Spinal cord (tissue), 10 donors: ENCODE measurements around the gene BAG3. TPM values are rescaled to one million over a fixed set of nuclear protein-coding genes. Genes with fewer than 3 reads are reported as not detected.

Experiments used
- DNase-seq, 6 donors: peaks; one replicate each; pipeline versions ENCODE4 v3.0.0 to v3.0.0-alpha.2; 2013 to 2015; ENCODE audit warnings: low spot score in 6 of 6, low read depth in 4 of 6
- H3K27ac ChIP-seq: one replicate; pipeline ENCODE4 v1.5.1; 2013; ENCODE audit warnings: low read depth, low read length, control low read depth
- H3K27me3 ChIP-seq: one replicate; pipeline ENCODE4 v1.6.1; 2013; ENCODE audit warnings: low read length; ENCODE audit not compliant: control insufficient read depth, insufficient read depth
- H3K36me3 ChIP-seq: one replicate; pipeline ENCODE4 v1.6.1; 2013; ENCODE audit warnings: low read length; ENCODE audit not compliant: control insufficient read depth, insufficient read depth
- H3K4me1 ChIP-seq: one replicate; pipeline ENCODE4 v1.6.1; 2013; ENCODE audit warnings: low read length; ENCODE audit not compliant: control insufficient read depth, insufficient read depth
- H3K4me3 ChIP-seq: one replicate; pipeline ENCODE4 v1.5.1; 2013; ENCODE audit warnings: low read depth, low read length, control low read depth
- H3K9me3 ChIP-seq: one replicate; pipeline ENCODE4 v1.6.1; 2013; ENCODE audit warnings: low read length; ENCODE audit not compliant: control insufficient read depth, insufficient read depth
- WGBS: methylation state at CpG from one replicate; pipeline ENCODE4 v1.1.5; 2013; ENCODE audit warnings: missing lambda C conversion rate; ENCODE audit not compliant: insufficient coverage; 5-methylcytosine and 5-hydroxymethylcytosine counted together
- polyA plus RNA-seq, 2 donors: library from polyadenylated mRNA; unstranded; fragments of 120-200 nt; gene quantifications; one replicate each; pipeline ENCODE4 v1.2.1, GENCODE V29; 2013; ENCODE audit not compliant: insufficient read length in 2 of 2
- total RNA-seq, 2 donors: library from RNA; depleted of rRNA in 1 of 2; stranded (reverse); fragments of 120-200 nt in 1 of 2; fragments of >200 nt in 1 of 2; gene quantifications; one replicate each; pipeline versions ENCODE4 v1.2.3 to v1.2.4, GENCODE V29; 2013 to 2014
- donor health status: healthy.

Gene BAG3
- total and polyA plus RNA-seq, 4 donors = 7.9 to 23.3 (median 15.4) TPM

DNA sequence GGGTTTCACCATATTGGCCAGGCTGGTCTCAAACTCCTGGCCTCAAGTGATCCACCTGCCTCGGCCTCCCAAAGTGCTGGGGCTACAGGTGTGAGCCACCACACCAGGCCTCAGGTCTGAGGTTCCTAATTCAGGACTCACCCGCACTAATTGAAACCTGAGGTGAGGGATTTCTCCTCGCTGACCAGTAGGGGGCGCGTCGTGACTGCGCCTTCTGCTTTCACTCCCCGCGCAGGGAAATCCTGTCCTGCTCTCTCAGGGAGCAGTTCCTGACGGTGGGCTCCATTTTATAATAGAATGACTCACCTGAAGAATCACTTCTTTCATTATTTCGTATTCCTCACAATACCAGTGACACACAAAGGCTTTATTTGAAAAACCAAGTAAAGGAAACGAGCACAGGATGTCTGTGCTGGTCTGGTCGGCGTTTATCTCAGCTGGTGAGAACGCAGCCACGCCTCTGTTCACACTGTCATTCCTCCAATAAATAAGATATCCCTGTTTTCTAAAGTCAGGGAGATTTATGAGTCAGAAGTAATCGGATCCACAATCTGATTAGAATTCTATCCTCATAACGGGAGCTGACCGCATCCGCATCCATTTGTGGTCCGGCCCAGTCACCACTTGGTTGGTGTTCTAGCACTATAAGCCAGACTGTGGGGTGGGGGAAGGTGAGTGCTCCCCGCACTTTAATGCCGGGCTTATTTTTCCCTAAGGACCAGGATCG lies 35.4 kb downstream of the BAG3 start:
- peak overlapping the region; percentile 30 for H3K4me3 ChIP-seq
- H3K36me3 ChIP-seq = no peaks in the 10 kb centered on the region
- peak; percentile 62 to 95 (median 72) for DNase-seq
- peak overlapping the region; percentile 44 for H3K27ac ChIP-seq
- no peaks in the 10 kb centered on the region for H3K27me3 ChIP-seq
- WGBS = 2% methylated on average over 12 of the region's 24 CpGs
- peaks cover 9% of the 10 kb centered on the region for H3K4me1 ChIP-seq
- no peaks in the 10 kb centered on the region for H3K9me3 ChIP-seq

GRCh38 chr10:119687192-119688032 lies 36.2 kb downstream of the BAG3 start:
- Histone ChIP-seq H3K27ac (peak overlapping the region; percentile 44), H3K4me3 (peak overlapping the region; percentile 30), H3K27me3 (no peaks in the 10 kb centered on the region), H3K9me3 (no peaks in the 10 kb centered on the region), H3K36me3 (no peaks in the 10 kb centered on the region), H3K4me1 (peaks cover 9% of the 10 kb centered on the region)
- WGBS = 37% methylated on average over 3 of the region's 10 CpGs
- DNase-seq = peak in 3 of 6 donors; percentile 38 to 70 (median 65)

GRCh38 chr10:119688033-119688508 lies 36.9 kb downstream of the BAG3 start:
- Histone ChIP-seq H3K9me3 (no peaks in the 10 kb centered on the region), H3K4me1 (peaks cover 9% of the 10 kb centered on the region), H3K27me3 (no peaks in the 10 kb centered on the region), H3K27ac (no peak overlapping the region), H3K36me3 (no peaks in the 10 kb centered on the region), H3K4me3 (no peak overlapping the region)
- WGBS = 85% methylated on average over 4 of the region's 4 CpGs
- no peak for DNase-seq

GRCh38 chr10:119689016-119689580 lies 37.9 kb downstream of the BAG3 start:
- H3K36me3 ChIP-seq = no peaks in the 10 kb centered on the region
- H3K4me1 ChIP-seq = peaks cover 18% of the 10 kb centered on the region
- no peaks in the 10 kb centered on the region for H3K27me3 ChIP-seq
- H3K27ac ChIP-seq = no peak overlapping the region
- no peaks in the 10 kb centered on the region for H3K9me3 ChIP-seq
- H3K4me3 ChIP-seq = no peak overlapping the region
- 71% methylated on average over 2 of the region's 6 CpGs for WGBS
- no peak for DNase-seq

- Histone ChIP-seq H3K4me3 (no peak overlapping the region), H3K9me3 (no peaks in the 10 kb centered on the region), H3K27ac (no peak overlapping the region), H3K36me3 (no peaks in the 10 kb centered on the region), H3K27me3 (no peaks in the 10 kb centered on the region), H3K4me1 (peaks cover 18% of the 10 kb centered on the region)
- DNase-seq = no peak
- 100% methylated on average over 2 of the region's 3 CpGs for WGBS
Observed at GRCh38 chr10:119691726-119692125, 40.5 kb downstream of the BAG3 start.

DNA sequence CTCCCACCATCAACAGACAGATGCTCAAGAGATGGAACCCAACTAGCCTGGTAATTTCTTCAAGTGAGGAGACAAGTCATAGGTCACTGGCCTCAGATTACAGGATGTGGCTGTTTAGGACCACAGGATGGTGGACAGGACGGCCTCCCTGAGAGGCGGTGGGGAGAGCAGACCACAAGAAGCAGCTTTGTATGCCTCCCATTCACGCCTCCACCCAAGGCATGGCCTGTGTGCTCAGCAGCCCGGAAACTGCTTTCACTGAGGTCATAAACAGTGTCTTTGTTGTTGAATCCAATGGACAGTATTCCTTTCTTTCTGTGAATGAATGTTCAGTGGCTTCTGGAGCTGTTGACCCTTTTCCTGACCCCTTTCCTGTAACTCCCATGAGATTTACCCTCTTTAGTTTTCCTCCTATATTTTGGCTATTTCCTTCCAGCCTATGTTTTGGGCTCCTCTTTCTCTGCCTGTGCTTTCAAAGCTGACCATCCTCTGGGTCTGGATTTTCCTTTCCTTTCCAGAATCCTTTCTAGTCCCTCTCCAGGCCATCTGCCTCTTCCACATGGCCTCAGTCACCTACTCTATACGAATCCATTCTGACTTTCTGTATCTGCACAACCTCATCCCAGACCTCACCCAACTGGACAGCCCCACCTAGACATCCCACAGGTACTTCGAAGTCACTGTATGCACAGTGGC lies 42.2 kb downstream of the BAG3 start:
- Histone ChIP-seq H3K9me3 (no peaks in the 10 kb centered on the region), H3K36me3 (no peaks in the 10 kb centered on the region), H3K27ac (peak overlapping the region; percentile 19), H3K4me1 (peaks cover 8% of the 10 kb centered on the region), H3K27me3 (no peaks in the 10 kb centered on the region), H3K4me3 (no peak overlapping the region)
- DNase-seq = peak in 3 of 6 donors; percentile 17 to 71 (median 32)
- 49% methylated on average over 5 of the region's 6 CpGs for WGBS

DNA sequence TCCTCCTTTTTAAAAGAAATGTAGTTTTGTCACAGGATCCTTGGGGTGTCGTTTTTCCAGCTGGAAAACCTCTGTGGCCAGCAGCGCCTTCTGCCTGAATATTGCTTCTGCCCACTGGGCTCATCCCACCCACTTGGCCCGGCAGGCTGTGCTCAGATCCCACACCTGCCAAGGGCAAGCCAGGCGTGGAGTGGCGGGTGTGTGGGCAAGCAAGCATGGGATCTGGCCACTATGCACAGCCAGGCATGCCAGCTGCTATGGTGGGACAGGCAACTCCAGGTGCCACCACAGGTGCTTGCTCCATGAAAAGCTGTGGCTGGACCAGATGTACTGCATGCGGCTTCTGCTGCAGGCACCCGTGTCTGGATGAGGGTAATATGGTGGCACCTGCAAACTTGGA lies 43.4 kb downstream of the BAG3 start:
- H3K4me1 ChIP-seq = peaks cover 8% of the 10 kb centered on the region
- 91% methylated on average over 7 of the region's 7 CpGs for WGBS

DNA sequence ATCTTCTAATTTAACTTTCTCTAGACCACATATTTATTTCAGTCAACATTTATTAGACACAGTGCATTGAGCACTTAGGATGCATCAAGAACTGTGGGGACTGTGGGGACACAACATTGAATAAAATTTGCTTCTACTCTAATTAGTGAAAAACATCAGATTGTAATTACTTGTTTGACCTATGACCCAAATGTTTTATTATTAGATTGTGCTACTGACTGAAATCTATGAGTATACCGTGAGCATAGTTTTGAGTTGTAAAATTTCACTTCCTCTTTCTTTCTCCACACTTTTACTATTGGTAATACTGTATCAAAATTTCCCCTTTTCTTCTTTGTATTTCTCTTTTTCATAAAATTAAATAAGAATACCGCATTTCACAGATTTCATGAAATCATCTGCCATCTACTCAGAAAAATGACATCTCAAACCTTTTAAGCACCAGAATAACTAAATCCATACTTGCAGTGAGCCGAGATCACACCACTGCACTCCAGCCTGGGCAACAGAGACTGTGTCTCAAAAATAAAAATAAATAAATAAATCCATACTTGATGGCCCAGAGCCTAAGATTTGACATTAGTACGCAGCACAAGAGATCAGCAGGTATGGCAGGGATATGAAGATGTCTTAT lies 49.3 kb downstream of the BAG3 start:
- whole genome bisulfite sequencing = 86% methylated on average over 1 of the region's 4 CpGs
- H3K27me3 ChIP-seq = no peaks in the 10 kb centered on the region

More for the DNA sequence above, 43.4 kb downstream of the BAG3 start:
- Histone ChIP-seq H3K4me3 (no peak overlapping the region), H3K36me3 (no peaks in the 10 kb centered on the region), H3K9me3 (no peaks in the 10 kb centered on the region), H3K27me3 (no peaks in the 10 kb centered on the region), H3K27ac (no peak overlapping the region)
- DNase-seq = no peak

GRCh38 chr10:119701861-119702260 lies 50.7 kb downstream of the BAG3 start:
- no CpG with 5 or more reads among the region's 7 CpGs for WGBS

More for the DNA sequence above, 49.3 kb downstream of the BAG3 start:
- H3K27ac ChIP-seq = no peak overlapping the region
- no peak overlapping the region for H3K4me3 ChIP-seq
- no peaks in the 10 kb centered on the region for H3K36me3 ChIP-seq
- H3K4me1 ChIP-seq = no peaks in the 10 kb centered on the region
- no peak for DNase-seq
- H3K9me3 ChIP-seq = no peaks in the 10 kb centered on the region

More at GRCh38 chr10:119701861-119702260, 50.7 kb downstream of the BAG3 start:
- no peak for DNase-seq
- H3K36me3 ChIP-seq = no peaks in the 10 kb centered on the region
- H3K27me3 ChIP-seq = no peaks in the 10 kb centered on the region
- H3K4me3 ChIP-seq = no peak overlapping the region
- H3K27ac ChIP-seq = no peak overlapping the region
- no peaks in the 10 kb centered on the region for H3K4me1 ChIP-seq
- H3K9me3 ChIP-seq = no peaks in the 10 kb centered on the region
